Kidney (tissue), 14 donors: Measurements from ENCODE around the gene OAS2. TPM values are rescaled to one million over a fixed set of nuclear protein-coding genes. Genes with fewer than 3 reads are reported as not detected.

Experiments used
- DNase-seq, 5 donors: peaks; one replicate each; pipeline ENCODE4 v3.0.0-alpha.2; 2013 to 2020
- FAIRE-seq: peaks from 2 replicates; lab custom pipeline; 2012; peaks lifted over from hg19 to GRCh38; lab: Jason Lieb, UNC
- H3K27ac ChIP-seq, 2 donors: one replicate each; pipeline ENCODE4 v1.7.0; 2013; ENCODE audit warnings: low read depth in 2 of 2, low read length in 2 of 2, inconsistent platforms in 1 of 2
- H3K27me3 ChIP-seq: one replicate; pipeline ENCODE4 v1.7.1; 2013; ENCODE audit warnings: low read length, inconsistent platforms; ENCODE audit not compliant: control insufficient read depth, insufficient read depth
- H3K36me3 ChIP-seq, 3 donors: one replicate each; pipeline versions ENCODE4 v1.7.0 to v1.7.1; 2013; ENCODE audit warnings: low read length in 3 of 3, control low read depth in 1 of 3, inconsistent platforms in 1 of 3; ENCODE audit not compliant: insufficient read depth in 3 of 3, control insufficient read depth in 2 of 3
- H3K4me1 ChIP-seq, 3 donors: one replicate each; pipeline versions ENCODE4 v1.7.0 to v1.7.1; 2013; ENCODE audit warnings: low read length in 3 of 3, inconsistent platforms in 1 of 3, low read depth in 1 of 3; ENCODE audit not compliant: control insufficient read depth in 2 of 3, insufficient read depth in 2 of 3
- H3K4me3 ChIP-seq, 3 donors: one replicate each; pipeline versions ENCODE4 v1.7.0 to v1.8.1; 2013; ENCODE audit warnings: low read length in 3 of 3, control low read depth in 1 of 3, inconsistent platforms in 1 of 3
- H3K9ac ChIP-seq, 3 donors: one replicate each; pipeline versions ENCODE4 v1.7.0 to v1.7.1; 2013; ENCODE audit warnings: low read length in 3 of 3, control low read depth in 1 of 3, inconsistent platforms in 1 of 3
- H3K9me3 ChIP-seq, 3 donors: one replicate each; pipeline versions ENCODE4 v1.7.0 to v1.7.1; 2013; ENCODE audit warnings: low read length in 3 of 3, control low read depth in 1 of 3, inconsistent platforms in 1 of 3; ENCODE audit not compliant: control insufficient read depth in 2 of 3, insufficient read depth in 1 of 3
- intact Hi-C: fragments of 100-400 bp; cut with DNase I; formaldehyde crosslinking; loops from one replicate; pipeline ENCODE4 v1.11.1; 2022
- polyA plus RNA-seq: library from polyadenylated mRNA; stranded (reverse); fragments of 350-450 nt; fragmentation: Illumina TruSeq; extraction: RNeasy Lipid Tissue Mini Kit (QIAGEN cat#74804); gene quantifications from one replicate; pipeline ENCODE4 v1.2.3, GENCODE V29; 2014; ENCODE audit warnings: low read depth, low replicate concordance; ENCODE audit not compliant: insufficient read depth
- total RNA-seq: library from RNA; stranded (reverse); fragmentation: NEBNext Ultra II Directional; extraction: Animal tissue kit (Norgen Biotek cat#: 25700); gene quantifications from one replicate; pipeline ENCODE4 v1.2.1, GENCODE V29; 2021
- TF ChIP-seq, protein P1 (sequence below): IDR thresholded peaks from 3 replicates; pipeline ENCODE4 v1.5.1; 2012; ENCODE audit warnings: mild to moderate bottlenecking, moderate library complexity, borderline replicate concordance; ENCODE audit not compliant: insufficient read depth; ENCODE audit errors: extremely low read depth
- donor health status: control.
- donor health status: control.
- donor health status: control.
- donor health status: control.
- donor health status: control.
- donor health status: DM: yes; HTN: yes; CAD: no.
- donor health status: Normal renal cell carcinoma (clear cell type).

OAS2 gene
- total and polyA plus RNA-seq, 2 donors from 2014 or later: 5.0 to 11.7 TPM

DNA sequence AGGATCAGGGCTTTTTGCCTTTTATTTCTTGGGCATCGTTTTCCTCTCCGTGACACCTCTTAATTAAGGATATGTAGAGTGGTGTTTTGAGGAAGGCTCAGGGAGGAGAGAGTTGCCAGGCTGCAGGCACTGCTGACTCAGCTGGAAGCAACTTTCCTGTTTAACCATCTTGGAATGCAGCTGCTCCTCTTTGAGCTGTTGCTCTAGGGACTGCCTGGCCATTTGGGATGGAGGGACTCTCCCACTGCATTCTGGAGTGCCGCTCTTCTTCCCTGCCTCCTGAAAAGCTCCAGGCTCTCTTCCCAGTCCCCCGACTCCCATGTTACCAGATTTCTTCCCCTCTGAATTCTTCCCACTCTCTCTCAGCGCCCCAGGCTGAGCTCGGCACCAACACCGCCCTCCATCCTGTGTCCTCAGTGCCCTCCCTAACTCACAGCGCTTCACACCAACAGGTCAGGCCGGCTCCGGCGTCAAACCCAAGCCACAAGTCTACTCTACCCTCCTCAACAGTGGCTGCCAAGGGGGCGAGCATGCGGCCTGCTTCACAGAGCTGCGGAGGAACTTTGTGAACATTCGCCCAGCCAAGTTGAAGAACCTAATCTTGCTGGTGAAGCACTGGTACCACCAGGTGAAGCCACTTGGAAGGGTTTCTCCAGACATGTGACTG is 34.2 kb upstream of the OAS2 start:
- H3K36me3 ChIP-seq: peaks cover 0 to 2% (median 0%) of the 10 kb centered on the region in 3 donors
- no peak for DNase-seq

DNA sequence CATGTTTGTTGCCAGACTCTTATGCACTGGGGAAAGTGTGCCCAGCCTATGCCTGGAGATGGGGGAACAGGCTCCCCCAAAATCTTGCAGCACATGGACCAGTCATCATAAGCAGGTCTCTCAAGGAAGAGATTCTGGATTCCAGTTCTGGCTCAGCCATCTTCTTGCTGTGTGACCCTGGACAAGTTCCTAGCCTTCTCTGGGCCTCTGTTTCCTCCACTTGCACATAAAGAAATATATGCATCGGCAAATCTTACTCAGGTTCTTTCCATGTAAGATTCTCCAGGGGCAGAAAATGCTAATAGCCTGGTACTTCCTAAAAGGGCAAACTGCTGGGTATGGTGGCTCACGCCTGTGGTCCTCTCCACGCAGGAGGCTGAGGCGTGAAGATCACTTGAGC is 32.8 kb upstream of the OAS2 start:
- FAIRE-seq (no peak), DNase-seq (no peak)
- H3K27me3 ChIP-seq: no peaks in the 10 kb centered on the region
- no peak overlapping the region for H3K9ac ChIP-seq
- peaks cover 0 to 2% (median 0%) of the 10 kb centered on the region in 3 donors for H3K36me3 ChIP-seq
- no peak overlapping the region for H3K27ac ChIP-seq
- no peaks in the 10 kb centered on the region for H3K4me1 ChIP-seq
- intact Hi-C loops: no loop called here
- H3K4me3 ChIP-seq: no peak overlapping the region
- no peaks in the 10 kb centered on the region for H3K9me3 ChIP-seq
- TF ChIP-seq, protein P1, sequence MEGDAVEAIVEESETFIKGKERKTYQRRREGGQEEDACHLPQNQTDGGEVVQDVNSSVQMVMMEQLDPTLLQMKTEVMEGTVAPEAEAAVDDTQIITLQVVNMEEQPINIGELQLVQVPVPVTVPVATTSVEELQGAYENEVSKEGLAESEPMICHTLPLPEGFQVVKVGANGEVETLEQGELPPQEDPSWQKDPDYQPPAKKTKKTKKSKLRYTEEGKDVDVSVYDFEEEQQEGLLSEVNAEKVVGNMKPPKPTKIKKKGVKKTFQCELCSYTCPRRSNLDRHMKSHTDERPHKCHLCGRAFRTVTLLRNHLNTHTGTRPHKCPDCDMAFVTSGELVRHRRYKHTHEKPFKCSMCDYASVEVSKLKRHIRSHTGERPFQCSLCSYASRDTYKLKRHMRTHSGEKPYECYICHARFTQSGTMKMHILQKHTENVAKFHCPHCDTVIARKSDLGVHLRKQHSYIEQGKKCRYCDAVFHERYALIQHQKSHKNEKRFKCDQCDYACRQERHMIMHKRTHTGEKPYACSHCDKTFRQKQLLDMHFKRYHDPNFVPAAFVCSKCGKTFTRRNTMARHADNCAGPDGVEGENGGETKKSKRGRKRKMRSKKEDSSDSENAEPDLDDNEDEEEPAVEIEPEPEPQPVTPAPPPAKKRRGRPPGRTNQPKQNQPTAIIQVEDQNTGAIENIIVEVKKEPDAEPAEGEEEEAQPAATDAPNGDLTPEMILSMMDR: no peak

More for the DNA sequence above, 34.2 kb upstream of the OAS2 start:
- FAIRE-seq: no peak
- TF ChIP-seq, protein P1: no peak
- no peak overlapping the region for H3K4me3 ChIP-seq
- H3K27ac ChIP-seq: no peak overlapping the region
- no peaks in the 10 kb centered on the region for H3K27me3 ChIP-seq
- H3K4me1 ChIP-seq: peaks cover 0 to 7% (median 0%) of the 10 kb centered on the region in 3 donors
- H3K9ac ChIP-seq: no peak overlapping the region
- H3K9me3 ChIP-seq: no peaks in the 10 kb centered on the region
- intact Hi-C loops: no loop called here

DNA sequence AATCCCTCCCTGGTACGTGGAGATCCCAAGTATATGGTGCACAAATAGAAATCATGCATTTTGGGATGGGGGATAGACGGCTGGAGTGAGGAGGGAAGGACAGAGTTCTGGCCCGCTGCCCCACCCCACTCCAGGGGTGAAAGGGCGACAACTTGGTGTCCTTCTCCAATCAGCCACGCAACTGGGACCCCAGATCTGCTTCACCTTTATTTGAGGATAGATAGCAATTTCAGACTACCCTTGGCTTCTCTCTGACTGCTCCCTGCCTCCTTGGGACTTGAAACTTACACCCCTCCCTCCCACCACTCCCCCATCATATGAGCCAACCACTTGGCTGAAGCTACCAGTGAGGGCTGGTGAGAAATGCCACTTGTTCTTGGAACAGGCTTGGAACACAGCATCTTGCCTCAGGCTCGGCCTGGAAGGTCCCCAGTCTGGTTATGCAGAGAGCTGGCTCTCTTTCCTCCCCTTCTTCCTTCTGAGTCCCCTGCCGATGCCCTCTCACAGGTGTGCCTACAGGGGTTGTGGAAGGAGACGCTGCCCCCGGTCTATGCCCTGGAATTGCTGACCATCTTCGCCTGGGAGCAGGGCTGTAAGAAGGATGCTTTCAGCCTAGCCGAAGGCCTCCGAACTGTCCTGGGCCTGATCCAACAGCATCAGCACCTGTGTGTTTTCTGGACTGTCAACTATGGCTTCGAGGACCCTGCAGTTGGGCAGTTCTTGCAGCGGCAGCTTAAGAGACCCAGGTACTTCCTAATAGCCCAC is 31.9 kb upstream of the OAS2 start:
- H3K9ac ChIP-seq: no peak overlapping the region
- H3K36me3 ChIP-seq: peaks cover 0 to 2% (median 0%) of the 10 kb centered on the region in 3 donors
- H3K4me3 ChIP-seq: no peak overlapping the region
- H3K4me1 ChIP-seq: no peaks in the 10 kb centered on the region
- H3K9me3 ChIP-seq: no peaks in the 10 kb centered on the region
- no peak overlapping the region for H3K27ac ChIP-seq
- DNase-seq (no peak), FAIRE-seq (no peak)
- no peaks in the 10 kb centered on the region for H3K27me3 ChIP-seq
- intact Hi-C loops: no loop called here
- TF ChIP-seq, protein P1: no peak
